GM19023 (cell line): ENCODE measurements around the gene LRP6.

ENCODE experiments used
- ATAC-seq: cut with Tn5 transposase; IDR thresholded peaks from one replicate; pipeline ENCODE4 v1.9.1; 2021; ENCODE audit warnings: mild to moderate bottlenecking, moderate library complexity; ENCODE audit not compliant: unreplicated experiment

The LRP6 gene

GRCh38 chr12:12216349-12217017, 50.4 kb downstream of the LRP6 start:
- no peak for ATAC-seq

- no peak for ATAC-seq
Measured at GRCh38 chr12:12214635-12215131, 52.2 kb downstream of the LRP6 start.

GRCh38 chr12:12214201-12214600, 52.6 kb downstream of the LRP6 start:
- ATAC-seq = no peak

- no peak for ATAC-seq
Measured at GRCh38 chr12:12212769-12213168, 54.1 kb downstream of the LRP6 start.

- ATAC-seq = no peak
Measured at GRCh38 chr12:12210983-12211382, 55.9 kb downstream of the LRP6 start.

GRCh38 chr12:12210416-12210815, 56.4 kb downstream of the LRP6 start:
- ATAC-seq = no peak

- no peak for ATAC-seq
Measured at GRCh38 chr12:12209675-12210074, 57.2 kb downstream of the LRP6 start.

- ATAC-seq = no peak
Measured at GRCh38 chr12:12209043-12209442, 57.8 kb downstream of the LRP6 start.

- ATAC-seq = no peak
Measured at GRCh38 chr12:12207746-12208145, 59.1 kb downstream of the LRP6 start.

GRCh38 chr12:12206776-12207388, 60.0 kb downstream of the LRP6 start:
- ATAC-seq = no peak

GRCh38 chr12:12202747-12203146, 64.1 kb downstream of the LRP6 start:
- ATAC-seq = no peak

- ATAC-seq = no peak
Measured at GRCh38 chr12:12202105-12202504, 64.7 kb downstream of the LRP6 start.

- ATAC-seq = no peak
Measured at GRCh38 chr12:12201274-12201758, 65.5 kb downstream of the LRP6 start.

GRCh38 chr12:12200363-12200762, 66.5 kb downstream of the LRP6 start:
- no peak for ATAC-seq

GRCh38 chr12:12198124-12198523, 68.7 kb downstream of the LRP6 start:
- ATAC-seq = no peak

- ATAC-seq = no peak
Measured at GRCh38 chr12:12197128-12197527, 69.7 kb downstream of the LRP6 start.

GRCh38 chr12:12195516-12195915, 71.3 kb downstream of the LRP6 start:
- ATAC-seq = no peak

- no peak for ATAC-seq
Measured at GRCh38 chr12:12195081-12195480, 71.8 kb downstream of the LRP6 start.

- no peak for ATAC-seq
Measured at GRCh38 chr12:12194206-12194605, 72.6 kb downstream of the LRP6 start.

- no peak for ATAC-seq
Measured at GRCh38 chr12:12191008-12191407, 75.8 kb downstream of the LRP6 start.

- no peak for ATAC-seq
Measured at GRCh38 chr12:12190087-12190809, 76.6 kb downstream of the LRP6 start.

- no peak for ATAC-seq
Measured at GRCh38 chr12:12185414-12185813, 81.4 kb downstream of the LRP6 start.
